CD14-positive monocyte (primary cell): Measurements from ENCODE around the gene SGK1. TPM values are rescaled to one million over a fixed set of nuclear protein-coding genes. Genes with fewer than 3 reads are reported as not detected.

Experiments
- DNase-seq, 3 donors: peaks; one replicate each; pipeline ENCODE4 v3.0.0-alpha.2; 2011 to 2022
- H2AFZ ChIP-seq: 2 replicates; pipeline ENCODE4 v1.6.0; 2012; ENCODE audit warnings: mild to moderate bottlenecking, low read depth, low read length, inconsistent platforms; ENCODE audit not compliant: insufficient read depth, poor library complexity, severe bottlenecking
- H3K27ac ChIP-seq, 2 donors: 1 replicate in 1 of 2; 2 replicates in 1 of 2; pipeline ENCODE4 v1.5.1; 2012 to 2013; ENCODE audit warnings: low read length in 2 of 2, control low read depth in 1 of 2, inconsistent platforms in 1 of 2, low read depth in 1 of 2, mild to moderate bottlenecking in 1 of 2
- H3K27me3 ChIP-seq, 2 donors: one replicate each; pipeline versions ENCODE4 v1.6.0 to v1.6.1; 2011 to 2013; ENCODE audit warnings: low read length in 2 of 2; ENCODE audit not compliant: control insufficient read depth in 2 of 2, insufficient read depth in 2 of 2
- H3K36me3 ChIP-seq, 2 donors: replicated peaks in 1 of 2; 1 replicate in 1 of 2; 2 replicates in 1 of 2; pipeline versions ENCODE4 v1.5.1 to v1.6.1; 2012 to 2013; ENCODE audit warnings: low read length in 2 of 2, control low read depth in 1 of 2, inconsistent platforms in 1 of 2, mild to moderate bottlenecking in 1 of 2; ENCODE audit not compliant: insufficient read depth in 2 of 2, control insufficient read depth in 1 of 2
- H3K4me1 ChIP-seq, 2 donors: 1 replicate in 1 of 2; 2 replicates in 1 of 2; pipeline versions ENCODE4 v1.5.1 to v1.6.1; 2012 to 2013; ENCODE audit warnings: low read length in 2 of 2, control low read depth in 1 of 2, inconsistent platforms in 1 of 2, mild to moderate bottlenecking in 1 of 2, moderate library complexity in 1 of 2; ENCODE audit not compliant: insufficient read depth in 2 of 2, control insufficient read depth in 1 of 2
- H3K4me2 ChIP-seq: replicated peaks from 2 replicates; pipeline ENCODE3; 2012; ENCODE audit warnings: low read length, moderate library complexity, mild to moderate bottlenecking; ENCODE audit not compliant: poor library complexity, severe bottlenecking; ENCODE audit errors: extremely low read depth
- H3K4me3 ChIP-seq, 3 experiments: fragments of 200-600 bp in 1 of 3; sonication (generic) in 1 of 3; replicated peaks in 1 of 3; 1 replicate in 2 of 3; 2 replicates in 1 of 3; pipeline ENCODE4 v1.5.1; 2011 to 2013; ENCODE audit warnings: low read length in 3 of 3, mild to moderate bottlenecking in 3 of 3, control low read depth in 2 of 3, low read depth in 2 of 3, inconsistent platforms in 1 of 3, moderate library complexity in 1 of 3
- H3K79me2 ChIP-seq: 2 replicates; pipeline ENCODE4 v1.6.0; 2012; ENCODE audit warnings: mild to moderate bottlenecking, control low read depth, inconsistent platforms, low read length, moderate library complexity; ENCODE audit not compliant: insufficient read depth
- H3K9ac ChIP-seq: 2 replicates; pipeline ENCODE4 v1.6.0; 2017; ENCODE audit warnings: low read length, mild to moderate bottlenecking; ENCODE audit not compliant: insufficient read depth, poor library complexity, severe bottlenecking
- H3K9me3 ChIP-seq, 2 donors: replicated peaks in 1 of 2; 1 replicate in 1 of 2; 2 replicates in 1 of 2; pipeline versions ENCODE4 v1.5.1 to v1.6.1; 2012 to 2013; ENCODE audit warnings: low read length in 2 of 2, control low read depth in 1 of 2; ENCODE audit not compliant: control insufficient read depth in 1 of 2, insufficient read depth in 1 of 2
- H4K20me1 ChIP-seq: 2 replicates; pipeline ENCODE4 v1.6.0; 2012; ENCODE audit warnings: mild to moderate bottlenecking, low read length, control low read depth, moderate library complexity; ENCODE audit not compliant: insufficient read depth
- H3K27ac Mint-ChIP-seq, 7 donors: one replicate each; pipeline ENCODE4 v1.8.0; 2020; ENCODE audit warnings: mild to moderate bottlenecking in 7 of 7, mixed read lengths in 7 of 7, moderate library complexity in 6 of 7, inconsistent platforms in 2 of 7
- H3K27me3 Mint-ChIP-seq, 3 donors: one replicate each; pipeline ENCODE4 v1.8.0; 2021 to 2022; ENCODE audit warnings: low read depth in 3 of 3, mild to moderate bottlenecking in 3 of 3, mixed read lengths in 3 of 3, moderate library complexity in 3 of 3, inconsistent platforms in 1 of 3
- H3K36me3 Mint-ChIP-seq, 2 donors: one replicate each; pipeline ENCODE4 v1.8.0; 2020; ENCODE audit warnings: mixed read lengths in 2 of 2, inconsistent platforms in 1 of 2, mild to moderate bottlenecking in 1 of 2
- H3K4me1 Mint-ChIP-seq: one replicate; pipeline ENCODE4 v1.8.0; 2020; ENCODE audit warnings: mild to moderate bottlenecking, mixed read lengths
- H3K4me3 Mint-ChIP-seq, 2 donors: one replicate each; pipeline ENCODE4 v1.8.0; 2020; ENCODE audit warnings: mild to moderate bottlenecking in 2 of 2, mixed read lengths in 2 of 2, moderate library complexity in 1 of 2
- H3K9me3 Mint-ChIP-seq, 7 donors: one replicate each; pipeline ENCODE4 v1.8.0; 2020 to 2022; ENCODE audit warnings: mixed read lengths in 7 of 7, mild to moderate bottlenecking in 6 of 7, moderate library complexity in 6 of 7, inconsistent platforms in 2 of 7
- WGBS: methylation state at CpG from one replicate; pipeline ENCODE4 v1.1.5; 2013; ENCODE audit warnings: missing lambda C conversion rate; ENCODE audit not compliant: insufficient coverage; 5-methylcytosine and 5-hydroxymethylcytosine counted together
- intact Hi-C, 2 donors: fragments of 100-400 bp; cut with micrococcal nuclease; formaldehyde crosslinking; loops; one replicate each; pipeline versions ENCODE4 v1.15.0 to v1.15.1; 2023
- polyA plus RNA-seq, 3 donors: library from polyadenylated mRNA; depleted of rRNA in 1 of 3; unstranded in 2 of 3; stranded (reverse) in 1 of 3; fragments of 300-500 nt in 2 of 3; fragments of >200 nt in 1 of 3; fragmentation: Illumina TruSeq in 2 of 3; gene quantifications; 1 replicate in 2 of 3; 2 replicates in 1 of 3; pipeline ENCODE4 v1.2.3, GENCODE V29; 2012 to 2021
- TF ChIP-seq, protein P1 (sequence below): fragments of 200-600 bp; IDR thresholded peaks from one replicate; pipeline ENCODE4 v1.8.0; 2022; ENCODE audit warnings: antibody characterized with exemption, mild to moderate bottlenecking

Gene SGK1
- polyA plus RNA-seq, 3 donors, result 373 to 419 (median 407) TPM

GRCh38 chr6:134211297-134211696 lies 106.6 kb downstream of the SGK1 start:
- H3K27ac ChIP-seq, result no peak overlapping the region
- no peaks in the 10 kb centered on the region for H3K9me3 ChIP-seq
- no peak overlapping the region for H3K9ac ChIP-seq
- Mint-ChIP-seq H3K4me1 (peaks cover 7% of the 10 kb centered on the region), H3K27ac (no peak overlapping the region), H3K4me3 (no peak overlapping the region), H3K27me3 (no peaks in the 10 kb centered on the region), H3K36me3 (peaks cover 0 to 2% of the 10 kb centered on the region in 2 donors), H3K9me3 (peaks cover 0 to 7% (median 0%) of the 10 kb centered on the region in 7 donors)
- H3K4me2 ChIP-seq, result no peak overlapping the region
- no peaks in the 10 kb centered on the region for H3K27me3 ChIP-seq
- intact Hi-C loops, result no loop called here
- H3K79me2 ChIP-seq, result no peaks in the 10 kb centered on the region
- peaks cover 12 to 14% of the 10 kb centered on the region in 2 donors for H3K4me1 ChIP-seq
- H4K20me1 ChIP-seq, result no peaks in the 10 kb centered on the region
- no peak for DNase-seq
- TF ChIP-seq, protein P1, sequence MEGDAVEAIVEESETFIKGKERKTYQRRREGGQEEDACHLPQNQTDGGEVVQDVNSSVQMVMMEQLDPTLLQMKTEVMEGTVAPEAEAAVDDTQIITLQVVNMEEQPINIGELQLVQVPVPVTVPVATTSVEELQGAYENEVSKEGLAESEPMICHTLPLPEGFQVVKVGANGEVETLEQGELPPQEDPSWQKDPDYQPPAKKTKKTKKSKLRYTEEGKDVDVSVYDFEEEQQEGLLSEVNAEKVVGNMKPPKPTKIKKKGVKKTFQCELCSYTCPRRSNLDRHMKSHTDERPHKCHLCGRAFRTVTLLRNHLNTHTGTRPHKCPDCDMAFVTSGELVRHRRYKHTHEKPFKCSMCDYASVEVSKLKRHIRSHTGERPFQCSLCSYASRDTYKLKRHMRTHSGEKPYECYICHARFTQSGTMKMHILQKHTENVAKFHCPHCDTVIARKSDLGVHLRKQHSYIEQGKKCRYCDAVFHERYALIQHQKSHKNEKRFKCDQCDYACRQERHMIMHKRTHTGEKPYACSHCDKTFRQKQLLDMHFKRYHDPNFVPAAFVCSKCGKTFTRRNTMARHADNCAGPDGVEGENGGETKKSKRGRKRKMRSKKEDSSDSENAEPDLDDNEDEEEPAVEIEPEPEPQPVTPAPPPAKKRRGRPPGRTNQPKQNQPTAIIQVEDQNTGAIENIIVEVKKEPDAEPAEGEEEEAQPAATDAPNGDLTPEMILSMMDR, result no peak
- no peaks in the 10 kb centered on the region for H3K36me3 ChIP-seq
- no peak overlapping the region for H3K4me3 ChIP-seq
- no peak overlapping the region for H2AFZ ChIP-seq
- whole genome bisulfite sequencing, result 100% methylated on average over 1 of the region's 3 CpGs

DNA sequence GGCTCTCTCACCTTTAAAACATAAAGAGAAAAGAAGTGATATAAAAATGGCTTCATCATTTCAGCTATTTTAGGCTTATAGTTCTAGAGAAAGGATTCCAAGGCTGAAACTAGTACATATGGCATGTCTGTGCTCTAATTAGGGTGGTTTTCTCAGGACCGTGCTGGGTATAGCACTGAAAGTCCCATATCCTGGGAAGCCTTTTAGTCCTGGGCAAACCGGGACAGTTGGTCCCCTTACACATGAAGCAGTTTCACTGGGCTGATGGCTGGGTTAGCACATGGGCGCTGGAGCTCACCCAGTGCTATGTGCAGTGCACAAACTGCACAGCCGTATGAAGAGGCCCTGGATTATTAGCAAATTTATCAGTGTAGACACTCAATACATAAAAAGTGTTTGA lies 110.5 kb downstream of the SGK1 start:
- H3K4me1 Mint-ChIP-seq, result peaks cover 1% of the 10 kb centered on the region
- H3K27me3 ChIP-seq, result no peaks in the 10 kb centered on the region
- intact Hi-C loops, result no loop called here
- H3K36me3 Mint-ChIP-seq, result peaks cover 2 to 3% of the 10 kb centered on the region in 2 donors
- H3K36me3 ChIP-seq, result no peaks in the 10 kb centered on the region
- H3K4me1 ChIP-seq, result no peaks in the 10 kb centered on the region
- DNase-seq, result no peak
- no peaks in the 10 kb centered on the region for H3K27me3 Mint-ChIP-seq
- no peak overlapping the region for H2AFZ ChIP-seq
- peaks cover 0 to 5% of the 10 kb centered on the region in 2 donors for H3K9me3 ChIP-seq
- no peak overlapping the region for H3K27ac ChIP-seq
- H4K20me1 ChIP-seq, result no peaks in the 10 kb centered on the region
- no peak overlapping the region for H3K4me3 Mint-ChIP-seq
- 100% methylated on average over 1 of the region's 4 CpGs for WGBS
- H3K9me3 Mint-ChIP-seq, result peaks cover 6 to 20% (median 10%) of the 10 kb centered on the region in 7 donors
- H3K79me2 ChIP-seq, result no peaks in the 10 kb centered on the region
- TF ChIP-seq, protein P1, result no peak
- H3K4me3 ChIP-seq, result no peak overlapping the region
- H3K9ac ChIP-seq, result no peak overlapping the region
- H3K4me2 ChIP-seq, result no peak overlapping the region
- peak overlapping the region in 2 of 7 donors; percentile 2 to 12 for H3K27ac Mint-ChIP-seq
